Activated CD4-positive, alpha-beta T cell treated with anti-CD3 and anti-CD28 coated beads, Interleukin-2, amount 50 U/mL, for 24 hours (primary cell): ENCODE results near the gene CLRN1.

Experiments
- DNase-seq, 2 donors: peaks; one replicate each; pipeline ENCODE4 v3.0.0-alpha.2; 2020; ENCODE audit warnings: low read depth in 1 of 2, low spot score in 1 of 2

CLRN1 gene

DNA sequence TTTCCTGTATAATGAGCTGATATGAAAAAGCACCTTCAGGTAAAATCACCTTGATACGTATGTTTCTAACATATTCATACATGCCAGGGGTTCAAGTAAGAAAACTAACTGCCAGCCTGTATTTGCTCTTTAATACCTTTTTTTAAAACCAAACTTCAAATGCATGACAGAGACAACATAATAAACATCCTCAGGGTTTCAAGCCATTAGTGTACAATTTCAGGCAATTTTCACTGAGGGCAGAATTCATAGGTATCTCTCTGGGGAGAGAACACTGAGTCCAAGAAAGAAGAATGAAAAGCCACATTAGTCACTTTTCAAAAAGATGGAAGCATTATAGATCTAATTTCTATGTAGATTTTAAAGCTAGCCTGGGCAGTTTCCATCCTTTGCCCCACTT, 94.2 kb downstream of the CLRN1 start:
- DNase-seq, result no peak

DNA sequence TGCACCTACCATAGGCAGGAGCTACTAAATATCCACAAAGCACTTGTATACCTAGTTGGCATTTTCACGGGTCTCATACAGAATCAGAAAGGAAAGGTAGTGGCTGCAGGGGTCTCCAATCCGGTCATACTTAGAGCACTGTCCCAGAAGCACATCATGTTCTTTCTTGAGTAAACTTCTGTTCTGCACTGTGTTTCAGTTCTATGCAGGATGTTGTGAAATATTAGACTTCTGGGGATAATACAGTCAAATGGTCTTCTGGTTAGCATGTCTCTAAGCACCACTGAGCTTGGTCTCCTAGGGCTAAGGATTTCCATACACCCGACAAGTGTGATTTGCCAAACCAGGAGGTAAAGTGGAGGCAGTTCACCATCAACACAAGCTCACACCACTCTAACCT, 95.2 kb downstream of the CLRN1 start:
- DNase-seq, result no peak

DNA sequence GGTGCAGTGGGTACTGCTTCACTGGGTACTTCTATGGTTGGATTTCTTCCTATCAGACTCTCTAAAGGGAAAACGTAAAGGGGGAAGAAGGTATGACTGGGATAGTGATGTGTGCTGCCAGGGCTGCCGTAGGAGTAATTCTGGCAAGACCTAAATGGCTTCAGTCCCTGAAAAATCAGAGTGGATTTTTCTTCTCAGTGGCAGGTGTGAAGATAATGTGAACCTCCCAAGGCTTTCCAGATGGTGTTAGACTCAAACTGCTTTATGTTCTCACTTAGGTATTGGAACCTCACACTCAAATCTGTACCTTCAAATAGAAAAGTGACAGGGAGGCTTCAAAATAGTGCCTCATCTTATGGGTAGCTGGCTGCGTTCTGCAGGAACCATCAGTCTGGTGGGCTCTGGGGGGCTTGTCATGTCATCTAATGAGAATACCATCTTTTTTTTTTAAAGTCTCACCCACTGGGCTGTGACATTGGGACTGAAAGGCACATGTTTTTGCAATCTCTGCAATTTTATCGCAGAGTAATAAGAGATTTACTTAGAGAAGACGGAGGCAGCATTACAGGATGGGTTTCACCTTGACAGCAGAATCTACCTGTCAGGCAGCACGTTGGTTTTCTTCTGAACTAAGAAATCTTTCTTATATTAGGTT, 95.8 kb downstream of the CLRN1 start:
- no peak for DNase-seq
